ENCODE results near the gene ISOC1. TPM values are rescaled to one million over a fixed set of nuclear protein-coding genes. Genes with fewer than 3 reads are reported as not detected.

The ISOC1 gene
- total RNA-seq, 1 experiment from 2014 or later, result 24.9 TPM

DNA sequence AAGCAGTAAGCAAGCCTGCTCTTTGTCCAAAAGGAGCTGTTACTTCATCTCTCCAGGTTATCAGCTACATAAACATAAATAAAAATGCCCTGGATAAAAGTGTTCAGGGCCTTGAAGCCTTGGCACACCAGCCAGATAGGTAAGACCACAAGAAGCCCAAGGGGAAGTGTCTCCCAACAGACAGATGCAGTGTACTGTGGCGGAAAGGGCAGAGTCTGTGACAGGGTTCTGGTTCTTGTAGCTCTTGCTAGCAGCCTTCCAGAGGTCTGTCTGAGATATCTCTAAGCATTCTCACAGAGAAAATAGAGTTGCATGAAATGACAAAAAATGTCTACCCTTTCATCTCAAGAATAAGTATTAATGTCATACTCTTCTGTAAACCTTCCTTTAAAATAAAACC is 30.1 kb downstream of the ISOC1 start (continued):
- TF ChIP-seq, protein P1, sequence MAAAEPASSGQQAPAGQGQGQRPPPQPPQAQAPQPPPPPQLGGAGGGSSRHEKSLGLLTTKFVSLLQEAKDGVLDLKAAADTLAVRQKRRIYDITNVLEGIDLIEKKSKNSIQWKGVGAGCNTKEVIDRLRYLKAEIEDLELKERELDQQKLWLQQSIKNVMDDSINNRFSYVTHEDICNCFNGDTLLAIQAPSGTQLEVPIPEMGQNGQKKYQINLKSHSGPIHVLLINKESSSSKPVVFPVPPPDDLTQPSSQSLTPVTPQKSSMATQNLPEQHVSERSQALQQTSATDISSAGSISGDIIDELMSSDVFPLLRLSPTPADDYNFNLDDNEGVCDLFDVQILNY (CRISPR knock-in tag; IDR thresholded peaks at IDR 0.05), result no peak
- TF ChIP-seq JUN (CRISPR knock-in tag; IDR thresholded peaks at IDR 0.05) (no peak), EMX1 (CRISPR knock-in tag; IDR thresholded peaks at IDR 0.05) (no peak), OVOL2 (CRISPR knock-in tag; IDR thresholded peaks at IDR 0.05; ENCODE audit: borderline replicate concordance) (no peak), MXD4 (CRISPR knock-in tag; IDR thresholded peaks at IDR 0.05; ENCODE audit: borderline replicate concordance) (no peak), FOXK1 (CRISPR knock-in tag; IDR thresholded peaks at IDR 0.05) (no peak), ESRRA (CRISPR knock-in tag; IDR thresholded peaks at IDR 0.05; ENCODE audit: borderline replicate concordance) (no peak), ZNF671 (CRISPR knock-in tag; IDR thresholded peaks at IDR 0.05) (no peak)
- TF ChIP-seq, protein P2, sequence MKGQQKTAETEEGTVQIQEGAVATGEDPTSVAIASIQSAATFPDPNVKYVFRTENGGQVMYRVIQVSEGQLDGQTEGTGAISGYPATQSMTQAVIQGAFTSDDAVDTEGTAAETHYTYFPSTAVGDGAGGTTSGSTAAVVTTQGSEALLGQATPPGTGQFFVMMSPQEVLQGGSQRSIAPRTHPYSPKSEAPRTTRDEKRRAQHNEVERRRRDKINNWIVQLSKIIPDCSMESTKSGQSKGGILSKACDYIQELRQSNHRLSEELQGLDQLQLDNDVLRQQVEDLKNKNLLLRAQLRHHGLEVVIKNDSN (CRISPR knock-in tag; IDR thresholded peaks at IDR 0.05), result no peak
- TF ChIP-seq, protein P3, sequence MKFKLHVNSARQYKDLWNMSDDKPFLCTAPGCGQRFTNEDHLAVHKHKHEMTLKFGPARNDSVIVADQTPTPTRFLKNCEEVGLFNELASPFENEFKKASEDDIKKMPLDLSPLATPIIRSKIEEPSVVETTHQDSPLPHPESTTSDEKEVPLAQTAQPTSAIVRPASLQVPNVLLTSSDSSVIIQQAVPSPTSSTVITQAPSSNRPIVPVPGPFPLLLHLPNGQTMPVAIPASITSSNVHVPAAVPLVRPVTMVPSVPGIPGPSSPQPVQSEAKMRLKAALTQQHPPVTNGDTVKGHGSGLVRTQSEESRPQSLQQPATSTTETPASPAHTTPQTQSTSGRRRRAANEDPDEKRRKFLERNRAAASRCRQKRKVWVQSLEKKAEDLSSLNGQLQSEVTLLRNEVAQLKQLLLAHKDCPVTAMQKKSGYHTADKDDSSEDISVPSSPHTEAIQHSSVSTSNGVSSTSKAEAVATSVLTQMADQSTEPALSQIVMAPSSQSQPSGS (CRISPR knock-in tag; IDR thresholded peaks at IDR 0.05; ENCODE audit: borderline replicate concordance, low read depth), result no peak
- TF ChIP-seq, protein P4, sequence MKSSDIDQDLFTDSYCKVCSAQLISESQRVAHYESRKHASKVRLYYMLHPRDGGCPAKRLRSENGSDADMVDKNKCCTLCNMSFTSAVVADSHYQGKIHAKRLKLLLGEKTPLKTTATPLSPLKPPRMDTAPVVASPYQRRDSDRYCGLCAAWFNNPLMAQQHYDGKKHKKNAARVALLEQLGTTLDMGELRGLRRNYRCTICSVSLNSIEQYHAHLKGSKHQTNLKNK (CRISPR knock-in tag; IDR thresholded peaks at IDR 0.05), result no peak
- TF ChIP-seq, protein P5, sequence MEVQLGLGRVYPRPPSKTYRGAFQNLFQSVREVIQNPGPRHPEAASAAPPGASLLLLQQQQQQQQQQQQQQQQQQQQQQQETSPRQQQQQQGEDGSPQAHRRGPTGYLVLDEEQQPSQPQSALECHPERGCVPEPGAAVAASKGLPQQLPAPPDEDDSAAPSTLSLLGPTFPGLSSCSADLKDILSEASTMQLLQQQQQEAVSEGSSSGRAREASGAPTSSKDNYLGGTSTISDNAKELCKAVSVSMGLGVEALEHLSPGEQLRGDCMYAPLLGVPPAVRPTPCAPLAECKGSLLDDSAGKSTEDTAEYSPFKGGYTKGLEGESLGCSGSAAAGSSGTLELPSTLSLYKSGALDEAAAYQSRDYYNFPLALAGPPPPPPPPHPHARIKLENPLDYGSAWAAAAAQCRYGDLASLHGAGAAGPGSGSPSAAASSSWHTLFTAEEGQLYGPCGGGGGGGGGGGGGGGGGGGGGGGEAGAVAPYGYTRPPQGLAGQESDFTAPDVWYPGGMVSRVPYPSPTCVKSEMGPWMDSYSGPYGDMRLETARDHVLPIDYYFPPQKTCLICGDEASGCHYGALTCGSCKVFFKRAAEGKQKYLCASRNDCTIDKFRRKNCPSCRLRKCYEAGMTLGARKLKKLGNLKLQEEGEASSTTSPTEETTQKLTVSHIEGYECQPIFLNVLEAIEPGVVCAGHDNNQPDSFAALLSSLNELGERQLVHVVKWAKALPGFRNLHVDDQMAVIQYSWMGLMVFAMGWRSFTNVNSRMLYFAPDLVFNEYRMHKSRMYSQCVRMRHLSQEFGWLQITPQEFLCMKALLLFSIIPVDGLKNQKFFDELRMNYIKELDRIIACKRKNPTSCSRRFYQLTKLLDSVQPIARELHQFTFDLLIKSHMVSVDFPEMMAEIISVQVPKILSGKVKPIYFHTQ (CRISPR knock-in tag; IDR thresholded peaks at IDR 0.05), result no peak

DNA sequence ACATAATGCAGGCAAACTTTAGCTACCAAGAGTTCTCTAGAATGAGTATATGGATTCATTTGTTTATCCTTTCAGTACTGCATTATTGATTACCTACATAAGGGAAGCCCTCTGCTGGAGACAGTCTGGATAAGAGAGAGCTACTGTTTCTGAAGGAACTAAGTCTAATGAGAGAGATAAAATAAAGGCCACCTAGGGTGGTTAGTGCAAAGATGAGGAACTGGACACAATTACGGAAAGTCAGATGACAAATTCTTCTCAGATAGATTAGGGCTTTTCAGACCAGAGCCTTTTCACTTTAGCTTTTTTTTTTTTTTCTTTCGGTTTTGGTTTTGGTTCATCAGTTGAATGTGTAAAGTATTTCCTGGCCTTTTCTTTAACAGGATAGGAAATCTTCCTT is 31.3 kb downstream of the ISOC1 start:
- POLR2A ChIA-PET, result no interaction called here
- DNase-seq (ENCODE audit: low spot score), result no peak

More for the DNA sequence above, 31.3 kb downstream of the ISOC1 start:
- H3K27ac Mint-ChIP-seq, result no peak overlapping the region
- peaks cover 5% of the 10 kb centered on the region; the same call in 1 of the 2 replicates for H3K4me1 Mint-ChIP-seq
- no peak for TF ChIP-seq JAZF1 (CRISPR knock-in tag; IDR thresholded peaks at IDR 0.05)
- no peak for TF ChIP-seq ZNF396 (CRISPR knock-in tag; IDR thresholded peaks at IDR 0.05; ENCODE audit: borderline replicate concordance)
- no peak for TF ChIP-seq ZBTB21 (CRISPR knock-in tag; IDR thresholded peaks at IDR 0.05; ENCODE audit: borderline replicate concordance)
- TF ChIP-seq MYBL2 (CRISPR knock-in tag; IDR thresholded peaks at IDR 0.05), result no peak
- no peak for TF ChIP-seq FOXJ3 (CRISPR knock-in tag; IDR thresholded peaks at IDR 0.05; ENCODE audit: borderline replicate concordance)
- no peak for TF ChIP-seq JUN (CRISPR knock-in tag; IDR thresholded peaks at IDR 0.05)
- no peak for TF ChIP-seq FOXP1 (CRISPR knock-in tag; IDR thresholded peaks at IDR 0.05; ENCODE audit: borderline replicate concordance)
- TF ChIP-seq, protein P6, sequence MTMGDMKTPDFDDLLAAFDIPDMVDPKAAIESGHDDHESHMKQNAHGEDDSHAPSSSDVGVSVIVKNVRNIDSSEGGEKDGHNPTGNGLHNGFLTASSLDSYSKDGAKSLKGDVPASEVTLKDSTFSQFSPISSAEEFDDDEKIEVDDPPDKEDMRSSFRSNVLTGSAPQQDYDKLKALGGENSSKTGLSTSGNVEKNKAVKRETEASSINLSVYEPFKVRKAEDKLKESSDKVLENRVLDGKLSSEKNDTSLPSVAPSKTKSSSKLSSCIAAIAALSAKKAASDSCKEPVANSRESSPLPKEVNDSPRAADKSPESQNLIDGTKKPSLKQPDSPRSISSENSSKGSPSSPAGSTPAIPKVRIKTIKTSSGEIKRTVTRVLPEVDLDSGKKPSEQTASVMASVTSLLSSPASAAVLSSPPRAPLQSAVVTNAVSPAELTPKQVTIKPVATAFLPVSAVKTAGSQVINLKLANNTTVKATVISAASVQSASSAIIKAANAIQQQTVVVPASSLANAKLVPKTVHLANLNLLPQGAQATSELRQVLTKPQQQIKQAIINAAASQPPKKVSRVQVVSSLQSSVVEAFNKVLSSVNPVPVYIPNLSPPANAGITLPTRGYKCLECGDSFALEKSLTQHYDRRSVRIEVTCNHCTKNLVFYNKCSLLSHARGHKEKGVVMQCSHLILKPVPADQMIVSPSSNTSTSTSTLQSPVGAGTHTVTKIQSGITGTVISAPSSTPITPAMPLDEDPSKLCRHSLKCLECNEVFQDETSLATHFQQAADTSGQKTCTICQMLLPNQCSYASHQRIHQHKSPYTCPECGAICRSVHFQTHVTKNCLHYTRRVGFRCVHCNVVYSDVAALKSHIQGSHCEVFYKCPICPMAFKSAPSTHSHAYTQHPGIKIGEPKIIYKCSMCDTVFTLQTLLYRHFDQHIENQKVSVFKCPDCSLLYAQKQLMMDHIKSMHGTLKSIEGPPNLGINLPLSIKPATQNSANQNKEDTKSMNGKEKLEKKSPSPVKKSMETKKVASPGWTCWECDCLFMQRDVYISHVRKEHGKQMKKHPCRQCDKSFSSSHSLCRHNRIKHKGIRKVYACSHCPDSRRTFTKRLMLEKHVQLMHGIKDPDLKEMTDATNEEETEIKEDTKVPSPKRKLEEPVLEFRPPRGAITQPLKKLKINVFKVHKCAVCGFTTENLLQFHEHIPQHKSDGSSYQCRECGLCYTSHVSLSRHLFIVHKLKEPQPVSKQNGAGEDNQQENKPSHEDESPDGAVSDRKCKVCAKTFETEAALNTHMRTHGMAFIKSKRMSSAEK (CRISPR knock-in tag; IDR thresholded peaks at IDR 0.05; ENCODE audit: borderline replicate concordance), result no peak
- no peak for TF ChIP-seq GTF2I (CRISPR knock-in tag; conservative IDR thresholded peaks at IDR 0.05)
- TF ChIP-seq SOX15 (CRISPR knock-in tag; IDR thresholded peaks at IDR 0.05), result no peak
- TF ChIP-seq SMAD3 (CRISPR knock-in tag; IDR thresholded peaks at IDR 0.05; ENCODE audit: borderline replicate concordance), result no peak
- TF ChIP-seq OVOL2 (CRISPR knock-in tag; IDR thresholded peaks at IDR 0.05; ENCODE audit: borderline replicate concordance), result no peak
- no peak overlapping the region for H3K4me3 Mint-ChIP-seq
- no peaks in the 10 kb centered on the region for H3K9me3 Mint-ChIP-seq
- no peaks in the 10 kb centered on the region for H3K36me3 Mint-ChIP-seq
- CTCF ChIA-PET, result interaction anchor here (0.7 to 2.4 kb wide), 5 partner anchors 27 to 1614 kb away, joined by 3 to 13 read pairs (median 8); no protein-coding TSS in a partner anchor
- no peak for ATAC-seq
- H3K27me3 Mint-ChIP-seq (ENCODE audit: low read depth), result no peaks in the 10 kb centered on the region
